Endodermal cell (in vitro differentiated cells): ENCODE measurements around the gene TRPV5. TPM values are rescaled to one million over a fixed set of nuclear protein-coding genes. Genes with fewer than 3 reads are reported as not detected.

ENCODE experiments used
- DNase-seq: peaks from one replicate; pipeline ENCODE4 v3.0.0-alpha.2; 2017
- H3K27ac ChIP-seq: 2 replicates; pipeline ENCODE4 v1.5.1; 2013; ENCODE audit warnings: mild to moderate bottlenecking, low read depth, low read length, moderate library complexity
- H3K27me3 ChIP-seq: 2 replicates; pipeline ENCODE4 v1.6.1; 2013; ENCODE audit warnings: mild to moderate bottlenecking, low read length, moderate library complexity; ENCODE audit not compliant: insufficient read depth, control insufficient read depth, poor library complexity, severe bottlenecking
- H3K36me3 ChIP-seq: 2 replicates; pipeline ENCODE4 v1.7.0; 2013; ENCODE audit warnings: mild to moderate bottlenecking, low read length, moderate library complexity; ENCODE audit not compliant: control insufficient read depth, insufficient read depth
- H3K4me1 ChIP-seq: one replicate; pipeline ENCODE4 v1.7.0; 2013; ENCODE audit warnings: low read length; ENCODE audit not compliant: control insufficient read depth, insufficient read depth
- H3K4me3 ChIP-seq: 2 replicates; pipeline ENCODE4 v1.5.1; 2013; ENCODE audit warnings: mild to moderate bottlenecking, low read length, moderate library complexity
- H3K9ac ChIP-seq: 2 replicates; pipeline ENCODE4 v1.6.1; 2013; ENCODE audit warnings: mild to moderate bottlenecking, low read length, moderate library complexity; ENCODE audit not compliant: poor library complexity, severe bottlenecking; ENCODE audit errors: extremely low read depth
- H3K9me3 ChIP-seq: 2 replicates; pipeline ENCODE4 v1.6.1; 2013; ENCODE audit warnings: mild to moderate bottlenecking, low read length, moderate library complexity; ENCODE audit not compliant: control insufficient read depth
- H3K27ac Mint-ChIP-seq: 2 replicates; pipeline ENCODE4 v1.8.0; 2020; ENCODE audit warnings: mixed read lengths
- H3K27me3 Mint-ChIP-seq: 2 replicates; pipeline ENCODE4 v1.8.0; 2021; ENCODE audit warnings: mild to moderate bottlenecking, mixed read lengths; ENCODE audit not compliant: insufficient read depth
- H3K36me3 Mint-ChIP-seq: 2 replicates; pipeline ENCODE4 v1.8.0; 2020; ENCODE audit warnings: low read depth, mixed read lengths
- H3K4me1 Mint-ChIP-seq: 2 replicates; pipeline ENCODE4 v1.8.0; 2020; ENCODE audit warnings: mixed read lengths
- H3K4me3 Mint-ChIP-seq: 2 replicates; pipeline ENCODE4 v1.8.0; 2020; ENCODE audit warnings: mild to moderate bottlenecking, moderate library complexity, mixed read lengths
- H3K9me3 Mint-ChIP-seq: 2 replicates; pipeline ENCODE4 v1.8.0; 2020; ENCODE audit warnings: mild to moderate bottlenecking, mixed read lengths
- CTCF ChIP-seq: fragments of 200-600 bp; sonication (generic); conservative IDR thresholded peaks from 2 replicates; pipeline ENCODE4 v1.5.0; 2021; ENCODE audit warnings: antibody characterized with exemption, mild to moderate bottlenecking
- WGBS, 2 experiments: methylation state at CpG; one replicate each; pipeline versions ENCODE4 v1.1.5 to v1.1.7; 2013; ENCODE audit warnings: missing lambda C conversion rate in 2 of 2, mixed read lengths in 1 of 2; ENCODE audit not compliant: insufficient coverage in 1 of 2, insufficient read length in 1 of 2; 5-methylcytosine and 5-hydroxymethylcytosine counted together
- total RNA-seq, 2 donors: library from RNA; stranded (reverse); fragmentation: NEBNext Ultra II Directional in 1 of 2; extraction: Animal tissue kit (Norgen Biotek cat#: 25700) in 1 of 2; gene quantifications; 2 replicates in 1 of 2; 3 replicates in 1 of 2; pipeline ENCODE4 v1.2.1, GENCODE V29; 2021

The TRPV5 gene
- total RNA-seq, 2 donors from 2014 or later: 0.15 to 0.22 TPM

- WGBS, 2 experiments: 89% methylated on average over 3 to 8 of the region's 8 CpGs
- H3K36me3 ChIP-seq: no peaks in the 10 kb centered on the region
- H3K4me3 ChIP-seq: no peak overlapping the region
- H3K9me3 Mint-ChIP-seq: no peaks in the 10 kb centered on the region
- peak; percentile 44 for DNase-seq
- no peak overlapping the region for H3K27ac ChIP-seq
- H3K36me3 Mint-ChIP-seq: no peaks in the 10 kb centered on the region
- peaks cover 21% of the 10 kb centered on the region for H3K27me3 Mint-ChIP-seq
- no peaks in the 10 kb centered on the region for H3K4me1 Mint-ChIP-seq
- H3K4me1 ChIP-seq: no peaks in the 10 kb centered on the region
- H3K9me3 ChIP-seq: no peaks in the 10 kb centered on the region
- no peak overlapping the region for H3K9ac ChIP-seq
- peak; percentile 15 for TF ChIP-seq CTCF
- peaks cover 5% of the 10 kb centered on the region for H3K27me3 ChIP-seq
- no peak overlapping the region for H3K27ac Mint-ChIP-seq
- no peak overlapping the region for H3K4me3 Mint-ChIP-seq
Observed at GRCh38 chr7:142915315-142915714, 18.2 kb downstream of the TRPV5 start.

- no peak overlapping the region for H3K4me3 Mint-ChIP-seq
- DNase-seq: peak; percentile 10
- H3K9me3 ChIP-seq: no peaks in the 10 kb centered on the region
- no peak overlapping the region for H3K9ac ChIP-seq
- no peak overlapping the region for H3K27ac Mint-ChIP-seq
- H3K36me3 Mint-ChIP-seq: no peaks in the 10 kb centered on the region
- peaks cover 2% of the 10 kb centered on the region for H3K4me1 Mint-ChIP-seq
- H3K4me3 ChIP-seq: no peak overlapping the region
- no peaks in the 10 kb centered on the region for H3K9me3 Mint-ChIP-seq
- H3K27me3 Mint-ChIP-seq: peaks cover 18% of the 10 kb centered on the region
- H3K27ac ChIP-seq: no peak overlapping the region
- WGBS, 2 experiments: 100% methylated on average over 1 of the region's 1 CpG; no CpG with 5 or more reads in 1 of the 2 experiments
- H3K27me3 ChIP-seq: peaks cover 5% of the 10 kb centered on the region
- no peak for TF ChIP-seq CTCF
- H3K36me3 ChIP-seq: no peaks in the 10 kb centered on the region
- H3K4me1 ChIP-seq: no peaks in the 10 kb centered on the region
Observed at GRCh38 chr7:142914121-142914520, 19.4 kb downstream of the TRPV5 start.

- Histone ChIP-seq H3K27me3 (peaks cover 5% of the 10 kb centered on the region), H3K4me3 (no peak overlapping the region), H3K9ac (no peak overlapping the region), H3K36me3 (no peaks in the 10 kb centered on the region), H3K4me1 (no peaks in the 10 kb centered on the region), H3K27ac (no peak overlapping the region), H3K9me3 (no peaks in the 10 kb centered on the region)
- Mint-ChIP-seq H3K4me3 (no peak overlapping the region), H3K27ac (no peak overlapping the region), H3K4me1 (peaks cover 2% of the 10 kb centered on the region), H3K27me3 (peaks cover 20% of the 10 kb centered on the region), H3K36me3 (no peaks in the 10 kb centered on the region), H3K9me3 (no peaks in the 10 kb centered on the region)
- 93 to 100% methylated on average over 1 to 2 of the region's 2 CpGs for WGBS, 2 experiments
- peak; percentile 1 for DNase-seq
- no peak for TF ChIP-seq CTCF
Observed at GRCh38 chr7:142913566-142913965, 20.0 kb downstream of the TRPV5 start.
